Muscle of back (tissue), 11 donors: Measurements from ENCODE around the gene IP6K3. TPM values are rescaled to one million over a fixed set of nuclear protein-coding genes. Genes with fewer than 3 reads are reported as not detected.
A peak's percentile ranks its signal among the peaks of the same experiment; 100 is the strongest.

ENCODE experiments used
- DNase-seq, 3 donors: peaks; one replicate each; pipeline versions ENCODE4 v3.0.0 to v3.0.0-alpha.2; 2013
- polyA plus RNA-seq, 10 donors: library from polyadenylated mRNA; unstranded; fragments of 120-200 nt; gene quantifications; one replicate each; pipeline ENCODE4 v1.2.1, GENCODE V29; 2013; ENCODE audit not compliant: insufficient read length in 10 of 10

The IP6K3 gene
- polyA plus RNA-seq, 10 donors = 10.5 to 31.0 (median 25.4) TPM

DNA sequence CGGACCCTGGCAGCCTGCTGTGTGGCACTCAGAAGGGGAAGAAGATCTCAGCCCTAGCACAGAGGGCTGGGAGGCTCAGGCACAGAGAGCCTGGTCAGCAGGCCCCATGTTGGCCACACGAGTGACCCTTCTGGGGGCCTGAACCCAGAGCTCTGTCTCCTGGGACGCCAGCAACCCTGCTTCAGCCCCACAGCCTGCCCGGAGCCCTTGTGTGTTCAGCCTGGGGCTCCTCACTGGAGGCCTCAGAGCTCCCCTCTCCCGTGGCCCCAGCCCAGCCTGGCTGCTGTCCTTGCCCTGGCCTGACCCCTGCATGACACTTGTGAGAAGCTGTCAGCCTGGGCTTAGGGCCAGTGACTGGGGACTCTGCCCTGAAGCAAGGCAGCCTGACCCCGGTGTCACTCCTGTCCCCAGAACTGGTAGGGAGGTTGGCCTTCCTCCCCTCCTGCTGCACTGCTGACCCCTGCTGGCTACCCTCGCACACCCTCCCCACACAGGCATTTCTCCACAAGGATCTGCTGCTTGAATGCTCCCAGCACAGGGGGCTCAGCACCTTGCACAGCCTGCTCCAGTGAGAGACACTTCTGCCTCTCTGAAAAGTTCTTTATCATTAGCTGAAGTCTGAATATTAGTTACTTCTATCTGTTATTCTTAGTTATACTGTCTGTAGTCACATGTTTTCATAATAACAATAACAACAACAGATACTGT lies 15.4 kb upstream of the IP6K3 start:
- peak; percentile 38 to 65 (median 45) for DNase-seq

- DNase-seq = no peak
Measured at GRCh38 chr6:33761581-33761921, 14.8 kb upstream of the IP6K3 start.

GRCh38 chr6:33759887-33760629 lies 13.4 kb upstream of the IP6K3 start:
- no peak for DNase-seq

DNA sequence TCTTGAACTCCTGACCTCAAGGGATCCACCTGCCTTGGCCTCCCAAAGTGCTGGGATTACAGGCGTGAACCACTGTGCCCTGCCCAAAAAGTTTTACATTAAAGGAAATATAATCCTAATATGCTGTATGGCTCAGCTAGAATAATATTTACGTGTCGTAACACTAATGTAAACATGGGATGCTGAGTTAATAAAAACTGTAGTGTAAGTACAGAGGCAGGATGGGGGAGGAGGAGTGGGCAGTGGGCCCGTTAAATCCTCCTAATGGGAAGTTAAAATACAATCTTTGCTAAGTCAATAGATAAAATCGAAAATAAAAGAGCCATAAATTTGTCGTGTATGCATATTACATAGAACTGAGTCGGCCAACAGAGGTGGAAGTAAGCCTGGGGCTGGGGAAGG lies 12.1 kb upstream of the IP6K3 start:
- DNase-seq = no peak

GRCh38 chr6:33757906-33758305 lies 11.2 kb upstream of the IP6K3 start:
- DNase-seq = no peak

- DNase-seq = no peak
Measured at GRCh38 chr6:33757113-33757512, 10.4 kb upstream of the IP6K3 start.

GRCh38 chr6:33756211-33756954 lies 9.7 kb upstream of the IP6K3 start:
- no peak for DNase-seq

GRCh38 chr6:33755070-33755869 lies 8.6 kb upstream of the IP6K3 start:
- DNase-seq = no peak

- DNase-seq = no peak
Measured at GRCh38 chr6:33754222-33754621, 7.5 kb upstream of the IP6K3 start.

DNA sequence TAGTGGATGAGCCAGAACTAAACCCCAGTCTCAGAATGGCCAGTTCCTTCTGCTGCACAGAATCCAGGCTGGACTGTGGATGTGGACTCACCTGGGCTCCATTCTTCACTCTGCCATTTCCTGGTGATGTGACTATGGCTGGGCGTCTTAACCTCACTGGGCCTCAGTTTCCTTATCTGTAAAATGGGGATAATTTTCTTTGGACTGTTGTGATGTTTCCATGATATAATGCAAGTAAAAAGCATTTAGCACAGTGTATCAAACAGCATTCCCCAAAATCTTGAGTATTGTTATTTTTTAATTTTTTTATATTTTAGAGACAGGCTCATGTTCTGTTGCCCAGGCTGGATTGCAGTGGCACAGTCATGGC lies 5.9 kb upstream of the IP6K3 start:
- no peak for DNase-seq

GRCh38 chr6:33751771-33752645 lies 5.3 kb upstream of the IP6K3 start:
- DNase-seq = no peak

DNA sequence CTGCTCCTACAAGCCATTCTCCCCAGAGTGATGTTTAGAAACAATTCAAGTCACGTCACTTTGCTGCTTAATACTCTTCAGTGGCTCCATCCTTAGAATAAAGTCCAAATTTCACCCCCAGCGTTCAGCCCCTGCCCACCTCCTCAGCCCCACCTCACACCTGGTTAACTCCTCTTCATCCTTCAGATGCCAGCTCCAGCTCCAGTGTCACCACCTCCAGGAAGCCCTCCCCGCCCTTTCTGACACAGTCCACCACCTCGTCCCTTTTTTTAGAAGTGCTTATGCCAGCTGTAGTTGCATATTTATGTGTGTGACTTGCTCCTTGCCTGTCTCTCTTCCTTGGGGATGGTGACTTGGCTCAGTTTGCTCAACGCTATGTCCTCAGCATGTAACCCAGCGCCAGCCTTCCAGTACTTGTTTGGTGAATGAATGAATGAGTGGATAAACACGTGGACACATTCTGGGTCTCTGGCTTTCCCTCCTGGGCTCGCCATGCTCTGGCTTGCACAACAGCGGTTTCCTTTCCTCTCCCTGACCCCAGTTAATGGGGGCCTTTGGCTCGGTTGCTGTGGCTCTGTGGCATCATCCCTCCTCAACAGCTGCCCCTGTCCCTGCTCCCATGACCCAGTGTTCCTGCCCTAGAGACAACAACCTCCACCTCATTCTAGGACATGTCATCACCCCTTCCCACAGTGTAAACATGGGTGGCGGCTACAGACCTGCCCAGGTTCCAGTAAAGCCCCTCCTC lies 3.7 kb upstream of the IP6K3 start:
- DNase-seq = no peak

DNA sequence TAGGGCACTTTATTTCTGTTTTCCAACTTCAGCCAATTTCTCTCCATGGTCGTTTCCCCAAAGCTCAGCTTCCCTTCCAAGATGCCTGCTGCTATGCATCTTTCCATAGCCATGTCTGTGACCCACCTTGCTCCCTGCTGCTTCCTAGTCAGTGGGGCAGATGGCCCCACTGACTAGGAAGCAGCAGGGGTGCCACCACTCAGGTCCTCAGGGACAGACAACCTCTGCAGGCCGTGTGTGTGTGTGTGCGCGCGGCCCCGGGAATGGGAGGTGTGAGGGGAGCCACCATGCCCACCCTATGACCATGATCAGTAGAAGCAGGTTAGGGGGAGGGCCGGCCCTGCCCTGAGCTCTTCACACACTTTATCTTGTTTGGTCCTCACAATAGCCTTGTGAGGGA lies 2.7 kb upstream of the IP6K3 start:
- no peak for DNase-seq

GRCh38 chr6:33748841-33749240 lies 2.1 kb upstream of the IP6K3 start:
- no peak for DNase-seq

- DNase-seq = no peak
Measured at GRCh38 chr6:33747823-33748222, 1.1 kb upstream of the IP6K3 start.

- peak; percentile 40 to 61 (median 59) for DNase-seq
Measured at GRCh38 chr6:33746036-33746600, 587 bp downstream of the IP6K3 start.

- no peak for DNase-seq
Measured at GRCh38 chr6:33745548-33745947, 1.2 kb downstream of the IP6K3 start.

- no peak for DNase-seq
Measured at GRCh38 chr6:33744895-33745546, 1.7 kb downstream of the IP6K3 start.
